ENCODE data around the gene ITGA1. TPM values are rescaled to one million over a fixed set of nuclear protein-coding genes. Genes with fewer than 3 reads are reported as not detected.
"Not testable (repeated sequence)": the region's sequence is repeated elsewhere in the genome, so short reads cannot be mapped to it uniquely, and the experiment has no call there.

The ITGA1 gene
- total RNA-seq, 1 donor from 2014 or later, result 3.0 TPM

DNA sequence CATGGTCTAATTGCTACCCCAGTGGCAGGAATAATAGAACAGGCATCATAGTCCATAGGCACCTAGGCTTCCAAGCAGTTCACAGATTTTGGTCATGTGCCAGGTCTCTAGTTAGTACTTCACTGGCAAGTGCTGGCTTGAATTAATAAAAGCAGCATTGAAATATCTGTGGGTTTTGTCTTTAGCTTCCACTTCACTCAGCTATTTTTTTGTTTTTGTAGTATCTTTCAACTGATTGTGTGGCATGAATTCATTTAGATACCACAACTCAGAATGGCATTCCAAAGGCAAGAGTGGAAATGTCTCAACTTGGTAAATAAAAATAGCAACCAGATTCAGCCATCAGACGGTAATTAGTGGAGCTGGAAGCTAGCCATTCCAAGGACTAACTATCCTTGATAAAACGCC is 173.6 kb downstream of the ITGA1 start:
- H3K27me3 Mint-ChIP-seq (ENCODE audit: low read depth), result peaks cover 3% of the 10 kb centered on the region
- DNase-seq (ENCODE audit: low read depth, low spot score), result no peak
- no peaks in the 10 kb centered on the region for H3K36me3 Mint-ChIP-seq (ENCODE audit: low read depth)
- H3K4me1 Mint-ChIP-seq, result no peaks in the 10 kb centered on the region
- H3K9me3 Mint-ChIP-seq, result peaks cover 4% of the 10 kb centered on the region
- no peak overlapping the region for H3K27ac Mint-ChIP-seq (ENCODE audit: unreplicated experiment)
- no peak for TF ChIP-seq CTCF (conservative IDR thresholded peaks at IDR 0.05)
- H3K4me3 Mint-ChIP-seq, result no peak overlapping the region

- Mint-ChIP-seq H3K4me1 (no peaks in the 10 kb centered on the region), H3K36me3 (ENCODE audit: low read depth) (peaks cover 3% of the 10 kb centered on the region), H3K4me3 (no peak overlapping the region), H3K9me3 (peaks cover 8% of the 10 kb centered on the region), H3K27me3 (ENCODE audit: low read depth) (peaks cover 6% of the 10 kb centered on the region), H3K27ac (ENCODE audit: unreplicated experiment) (no peak overlapping the region)
- TF ChIP-seq CTCF (conservative IDR thresholded peaks at IDR 0.05), result no peak
- no peak for DNase-seq (ENCODE audit: low read depth, low spot score)
Observed at GRCh38 chr5:52963636-52964035, 175.9 kb downstream of the ITGA1 start.

- H3K27ac Mint-ChIP-seq (ENCODE audit: unreplicated experiment), result no peak overlapping the region
- peaks cover 11% of the 10 kb centered on the region for H3K27me3 Mint-ChIP-seq (ENCODE audit: low read depth)
- no peak overlapping the region for H3K4me3 Mint-ChIP-seq
- H3K4me1 Mint-ChIP-seq, result no peaks in the 10 kb centered on the region
- TF ChIP-seq CTCF (conservative IDR thresholded peaks at IDR 0.05), result no peak
- peaks cover 3% of the 10 kb centered on the region for H3K36me3 Mint-ChIP-seq (ENCODE audit: low read depth)
- H3K9me3 Mint-ChIP-seq, result peaks cover 12% of the 10 kb centered on the region
- DNase-seq (ENCODE audit: low read depth, low spot score), result no peak
Observed at GRCh38 chr5:52964138-52964537, 176.4 kb downstream of the ITGA1 start.

GRCh38 chr5:52976157-52976556 is 188.4 kb downstream of the ITGA1 start:
- not testable (repeated sequence) for H3K4me1 Mint-ChIP-seq; H3K27me3 Mint-ChIP-seq (ENCODE audit: low read depth); H3K27ac Mint-ChIP-seq (ENCODE audit: unreplicated experiment); H3K4me3 Mint-ChIP-seq; H3K36me3 Mint-ChIP-seq (ENCODE audit: low read depth); DNase-seq (ENCODE audit: low read depth, low spot score)
- H3K9me3 Mint-ChIP-seq, result peaks cover 12% of the 10 kb centered on the region

GRCh38 chr5:52977264-52977897 is 189.7 kb downstream of the ITGA1 start:
- Mint-ChIP-seq H3K9me3 (peaks cover 7% of the 10 kb centered on the region), H3K4me1 (no peaks in the 10 kb centered on the region), H3K36me3 (ENCODE audit: low read depth) (peaks cover 6% of the 10 kb centered on the region), H3K27me3 (ENCODE audit: low read depth) (peaks cover 5% of the 10 kb centered on the region), H3K27ac (ENCODE audit: unreplicated experiment) (no peak overlapping the region), H3K4me3 (no peak overlapping the region)
- TF ChIP-seq CTCF (conservative IDR thresholded peaks at IDR 0.05), result no peak
- no peak for DNase-seq (ENCODE audit: low read depth, low spot score)

DNA sequence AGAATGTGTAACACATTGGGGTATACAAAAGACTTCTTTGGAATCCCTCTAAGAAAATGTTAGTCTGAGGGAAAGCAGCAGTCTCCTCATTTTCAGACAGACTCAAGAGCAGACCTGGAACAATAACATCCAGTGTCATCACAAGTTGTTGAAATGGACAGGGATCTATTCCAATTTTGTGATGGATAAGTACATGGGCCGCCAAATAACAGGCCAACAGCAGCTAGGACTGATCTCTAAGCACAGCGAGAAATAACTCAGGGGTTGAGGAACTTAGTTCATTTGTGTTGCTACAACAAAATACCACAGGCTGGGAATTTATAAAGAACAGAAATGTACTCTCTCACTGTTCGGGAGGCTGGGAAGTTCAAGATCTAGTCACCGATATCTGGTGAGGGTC is 193.8 kb downstream of the ITGA1 start:
- TF ChIP-seq CTCF (conservative IDR thresholded peaks at IDR 0.05), result no peak
- no peaks in the 10 kb centered on the region for H3K4me1 Mint-ChIP-seq
- no peak for DNase-seq (ENCODE audit: low read depth, low spot score)
- H3K4me3 Mint-ChIP-seq, result no peak overlapping the region
- H3K36me3 Mint-ChIP-seq (ENCODE audit: low read depth), result peaks cover 4% of the 10 kb centered on the region
- H3K27me3 Mint-ChIP-seq (ENCODE audit: low read depth), result peaks cover 22% of the 10 kb centered on the region
- peaks cover 6% of the 10 kb centered on the region for H3K9me3 Mint-ChIP-seq
- no peak overlapping the region for H3K27ac Mint-ChIP-seq (ENCODE audit: unreplicated experiment)

Data from neural crest cell (in vitro differentiated cells).